ENCODE data around the gene NGF.

Gene NGF

GRCh38 chr1:115240297-115240696 lies 97.8 kb downstream of the NGF start:
- H3K4me3 ChIP-seq (ENCODE audit: low read depth, low read length): no peak overlapping the region

DNA sequence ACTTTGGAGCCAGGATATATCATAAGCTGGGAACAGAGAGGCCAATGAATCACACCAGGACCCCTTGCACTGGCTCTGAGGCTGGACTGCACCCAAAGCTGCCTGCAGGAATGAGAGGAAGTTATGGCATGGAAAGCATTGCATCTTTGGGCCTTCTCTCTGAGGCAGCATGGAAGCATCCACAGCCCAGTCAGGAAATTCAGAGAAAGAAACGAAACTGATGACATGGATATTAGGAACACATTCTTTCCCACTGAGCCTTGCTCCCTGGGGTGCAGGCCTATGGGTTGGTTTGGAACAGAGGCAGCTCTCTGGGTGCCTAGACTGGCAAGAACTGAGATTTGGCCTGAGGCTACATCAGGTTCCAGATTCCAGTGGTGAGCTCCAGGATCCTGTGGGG lies 98.6 kb downstream of the NGF start:
- H3K4me3 ChIP-seq (ENCODE audit: low read depth, low read length): no peak overlapping the region

- H3K4me3 ChIP-seq (ENCODE audit: low read depth, low read length): no peak overlapping the region
These were observed 99.0 kb downstream of the NGF start for GRCh38 chr1:115239148-115239422.

- H3K4me3 ChIP-seq (ENCODE audit: low read depth, low read length): no peak overlapping the region
These were observed 99.5 kb downstream of the NGF start for GRCh38 chr1:115238336-115239147.

GRCh38 chr1:115237507-115237906 lies 100.5 kb downstream of the NGF start:
- H3K4me3 ChIP-seq (ENCODE audit: low read depth, low read length): no peak overlapping the region

DNA sequence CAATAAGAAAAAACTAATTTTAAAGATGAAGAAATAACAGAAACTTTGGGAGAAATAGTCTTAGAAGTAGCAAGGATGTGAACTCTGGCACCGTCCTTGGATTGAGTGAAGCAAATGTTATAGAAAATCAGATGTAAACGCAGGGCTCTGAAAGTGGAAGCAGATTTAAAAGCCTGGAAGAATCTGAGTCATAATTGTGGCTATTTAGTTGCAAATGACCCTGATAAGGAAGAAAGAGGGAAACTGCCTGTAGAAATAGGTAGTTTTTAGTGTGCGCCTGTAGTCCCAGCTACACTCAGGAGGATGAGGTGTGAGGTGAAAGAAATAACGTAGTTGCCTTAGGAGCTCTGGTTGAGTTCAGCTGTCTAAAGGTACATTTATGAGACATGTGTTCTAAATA lies 101.0 kb downstream of the NGF start:
- no peak overlapping the region for H3K4me3 ChIP-seq (ENCODE audit: low read depth, low read length)
